Gastrocnemius medialis (tissue), 4 donors: Measurements from ENCODE around the gene ZDHHC11.
"Not testable (repeated sequence)": the region's sequence is repeated elsewhere in the genome, so short reads cannot be mapped to it uniquely, and the experiment has no call there.

Source experiments
- CTCF ChIP-seq, 5 experiments: fragments of 450-650 bp in 3 of 5; fragments of 200-600 bp in 2 of 5; sonication (generic) in 2 of 5; IDR thresholded peaks in 4 of 5; conservative IDR thresholded peaks in 1 of 5; 1 replicate in 4 of 5; 2 replicates in 1 of 5; pipeline ENCODE4 v1.5.1; 2016 to 2019; ENCODE audit warnings: antibody characterized with exemption in 5 of 5, mild to moderate bottlenecking in 3 of 5, moderate library complexity in 3 of 5
- POLR2A ChIP-seq, 2 donors: fragments of 450-650 bp; IDR thresholded peaks; one replicate each; pipeline ENCODE4 v1.6.1; 2017; ENCODE audit warnings: antibody characterized with exemption in 2 of 2, mild to moderate bottlenecking in 2 of 2, moderate library complexity in 2 of 2

GRCh38 chr5:772547-772890 lies 78.3 kb downstream of the ZDHHC11 start:
- TF ChIP-seq CTCF (IDR thresholded peaks at IDR 0.05 in 4 of 5, conservative IDR thresholded peaks at IDR 0.05 in 1 of 5); POLR2A (IDR thresholded peaks at IDR 0.05): not testable (repeated sequence)
